RWPE1 (cell line): ENCODE data around the gene ATP5ME.

ENCODE experiments used
- CTCF ChIA-PET: fragments of 350-600 bp; sonication (Branson Sonifier 250); formaldehyde crosslinking; extraction: SDS; loops from one replicate; lab custom pipeline; 2021; lab: Yijun Ruan, JAX
- POLR2A ChIA-PET: fragments of 400-600 bp; formaldehyde crosslinking; extraction: SDS; loops from one replicate; lab custom pipeline; 2020; ENCODE audit warnings: antibody characterized with exemption; ENCODE audit not compliant: low non-redundant PET; lab: Yijun Ruan, JAX
- DNase-seq: peaks from one replicate; pipeline ENCODE4 v3.0.0; 2012; ENCODE audit warnings: low spot score
- H3K27ac ChIP-seq: fragments of 450-650 bp; 2 replicates; pipeline ENCODE4 v1.5.1; 2017
- CTCF ChIP-seq: fragments of 450-650 bp; conservative IDR thresholded peaks from 2 replicates; pipeline ENCODE4 v1.5.1; 2017; ENCODE audit warnings: low read depth, mild to moderate bottlenecking

ATP5ME gene

GRCh38 chr4:628311-628741, 45.8 kb downstream of the ATP5ME start:
- no peak for TF ChIP-seq CTCF

GRCh38 chr4:627347-628125, 46.5 kb downstream of the ATP5ME start:
- TF ChIP-seq CTCF, result no peak
- ChIA-PET CTCF (interaction anchor here (0.6 kb wide), 1 partner anchor 14 kb away, joined by 4 read pairs; no protein-coding TSS in a partner anchor), POLR2A (no interaction called here)
- no peak overlapping the region for H3K27ac ChIP-seq
- no peak for DNase-seq

More at GRCh38 chr4:628311-628741, 45.8 kb downstream of the ATP5ME start:
- POLR2A ChIA-PET, result no interaction called here
- no peak for DNase-seq
- CTCF ChIA-PET, result interaction anchor here (0.6 kb wide), 1 partner anchor 14 kb away, joined by 4 read pairs; no protein-coding TSS in a partner anchor
- no peak overlapping the region for H3K27ac ChIP-seq

GRCh38 chr4:626201-627091, 47.6 kb downstream of the ATP5ME start:
- no peak for TF ChIP-seq CTCF
- POLR2A ChIA-PET, result no interaction called here
- DNase-seq, result no peak
- no peak overlapping the region for H3K27ac ChIP-seq
- CTCF ChIA-PET, result no interaction called here

GRCh38 chr4:625631-626161, 48.4 kb downstream of the ATP5ME start:
- POLR2A ChIA-PET, result no interaction called here
- TF ChIP-seq CTCF, result no peak
- CTCF ChIA-PET, result no interaction called here
- H3K27ac ChIP-seq, result no peak overlapping the region
- no peak for DNase-seq

GRCh38 chr4:624705-625590, 49.1 kb downstream of the ATP5ME start, which contains the start of gene PDE6B:
TSS of gene PDE6B (plus strand) at chr4:625573. CDS start at chr4:625627, 54 bp downstream.
- TF ChIP-seq CTCF, result no peak
- no peak for DNase-seq
- CTCF ChIA-PET, result interaction anchor here (0.6 kb wide), 1 partner anchor 100 kb away, joined by 3 read pairs; no protein-coding TSS in a partner anchor
- POLR2A ChIA-PET, result no interaction called here
- H3K27ac ChIP-seq, result no peak within 1 kb of the TSS
